ENCODE data around the gene PAMR1. TPM values are rescaled to one million over a fixed set of nuclear protein-coding genes. Genes with fewer than 3 reads are reported as not detected.

The PAMR1 gene
- total RNA-seq, 1 donor from 2014 or later, result not detected

DNA sequence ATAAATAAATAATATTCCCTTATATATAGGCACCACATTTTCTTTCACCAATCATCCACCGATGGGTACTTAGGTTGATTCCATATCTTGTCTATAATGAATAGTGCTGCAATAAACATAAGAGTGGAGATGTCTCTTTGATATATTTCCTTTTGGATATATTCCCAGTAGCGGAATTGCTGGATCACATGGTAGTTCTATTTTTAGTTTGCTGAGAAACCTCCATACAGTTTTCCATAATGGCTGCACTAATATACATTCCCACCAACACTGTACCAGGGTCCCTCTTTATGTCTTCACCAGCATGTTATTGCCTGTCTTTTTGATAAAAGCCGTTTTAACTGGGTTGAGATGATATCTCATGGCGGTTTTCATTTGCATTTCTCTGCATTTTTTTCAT lies 23.6 kb downstream of the PAMR1 start:
- no peak overlapping the region for H3K27ac Mint-ChIP-seq
- no peak for DNase-seq
- peaks cover 11% of the 10 kb centered on the region for H3K27me3 Mint-ChIP-seq
- H3K4me1 Mint-ChIP-seq, result peaks cover 2% of the 10 kb centered on the region
- no peak overlapping the region for H3K4me3 Mint-ChIP-seq
- H3K36me3 Mint-ChIP-seq (ENCODE audit: low read depth), result no peaks in the 10 kb centered on the region
- intact Hi-C loops (cut with micrococcal nuclease), result no loop called here
- H3K9me3 Mint-ChIP-seq, result peaks cover 3% of the 10 kb centered on the region

DNA sequence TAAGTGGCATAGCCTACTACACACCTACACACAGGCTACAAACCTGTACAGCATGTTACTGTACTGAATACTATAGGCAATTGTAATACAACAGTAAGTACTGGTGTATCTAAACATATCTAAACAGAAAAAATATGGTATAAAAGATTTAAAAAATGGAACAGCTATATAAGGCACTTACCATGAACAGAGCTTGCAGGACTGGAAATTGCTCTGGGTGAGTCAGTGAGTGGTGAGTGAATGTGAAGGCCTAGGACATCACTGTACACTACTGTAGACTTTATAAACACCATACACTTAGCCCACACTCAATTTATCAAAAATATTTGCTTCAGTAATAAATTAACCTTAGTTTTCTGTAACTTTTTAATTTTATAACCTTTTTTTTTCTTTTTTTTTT lies 24.7 kb downstream of the PAMR1 start:
- intact Hi-C loops (cut with micrococcal nuclease), result no loop called here
- Mint-ChIP-seq H3K9me3 (no peaks in the 10 kb centered on the region), H3K27me3 (peaks cover 10% of the 10 kb centered on the region), H3K36me3 (ENCODE audit: low read depth) (no peaks in the 10 kb centered on the region), H3K4me3 (no peak overlapping the region), H3K4me1 (peaks cover 2% of the 10 kb centered on the region), H3K27ac (no peak overlapping the region)
- no peak for DNase-seq

DNA sequence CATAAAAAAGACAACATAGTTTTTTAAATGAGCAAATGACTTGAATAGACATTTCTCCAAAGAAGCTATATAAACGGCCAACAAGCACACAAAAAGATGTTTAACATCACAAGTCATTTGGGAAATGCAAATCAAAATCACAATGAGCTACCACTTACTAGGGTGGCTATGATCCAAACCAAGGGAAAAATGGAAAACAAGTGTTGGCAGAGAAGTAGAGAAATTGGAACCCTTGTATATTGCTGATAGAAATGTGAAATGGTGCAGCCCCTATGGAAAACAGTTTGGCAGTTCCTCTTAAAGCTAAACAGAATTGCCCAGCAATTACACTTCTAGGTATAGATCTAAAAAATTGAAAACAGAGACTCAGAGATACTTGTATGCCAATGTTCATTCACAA lies 29.0 kb downstream of the PAMR1 start:
- Mint-ChIP-seq H3K9me3 (no peaks in the 10 kb centered on the region), H3K27me3 (peaks cover 5% of the 10 kb centered on the region), H3K4me1 (no peaks in the 10 kb centered on the region), H3K4me3 (no peak overlapping the region), H3K27ac (no peak overlapping the region), H3K36me3 (ENCODE audit: low read depth) (no peaks in the 10 kb centered on the region)
- intact Hi-C loops (cut with micrococcal nuclease), result no loop called here
- no peak for DNase-seq

DNA sequence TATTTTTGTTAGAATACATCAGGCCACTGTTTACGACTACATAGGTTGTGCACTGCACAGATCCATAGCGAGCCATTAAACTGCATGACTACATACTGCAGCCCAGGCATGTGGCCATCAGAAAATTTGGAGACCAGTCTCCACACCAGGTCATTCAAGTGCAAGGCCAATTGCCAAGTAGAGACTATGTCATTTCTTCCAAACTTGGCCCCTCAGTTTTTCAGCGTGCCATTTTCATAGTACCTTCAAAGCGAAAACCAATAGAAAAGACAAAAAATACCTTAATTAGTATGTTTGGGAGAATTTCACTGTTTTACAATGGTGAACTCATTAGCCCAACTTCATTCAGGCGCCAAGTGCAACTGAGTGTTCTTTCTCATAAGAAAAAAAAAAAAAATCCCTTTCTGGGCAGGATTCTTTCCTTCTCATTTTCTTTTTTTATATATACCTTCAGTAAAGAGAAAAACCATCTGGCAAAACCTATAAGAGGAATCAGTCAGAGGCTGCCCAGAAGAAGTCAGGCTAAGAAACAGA lies 30.4 kb downstream of the PAMR1 start:
- no peak for DNase-seq
- Mint-ChIP-seq H3K4me1 (no peaks in the 10 kb centered on the region), H3K9me3 (no peaks in the 10 kb centered on the region), H3K4me3 (no peak overlapping the region), H3K27me3 (peaks cover 5% of the 10 kb centered on the region), H3K36me3 (ENCODE audit: low read depth) (no peaks in the 10 kb centered on the region), H3K27ac (no peak overlapping the region)
- intact Hi-C loops (cut with micrococcal nuclease), result no loop called here

DNA sequence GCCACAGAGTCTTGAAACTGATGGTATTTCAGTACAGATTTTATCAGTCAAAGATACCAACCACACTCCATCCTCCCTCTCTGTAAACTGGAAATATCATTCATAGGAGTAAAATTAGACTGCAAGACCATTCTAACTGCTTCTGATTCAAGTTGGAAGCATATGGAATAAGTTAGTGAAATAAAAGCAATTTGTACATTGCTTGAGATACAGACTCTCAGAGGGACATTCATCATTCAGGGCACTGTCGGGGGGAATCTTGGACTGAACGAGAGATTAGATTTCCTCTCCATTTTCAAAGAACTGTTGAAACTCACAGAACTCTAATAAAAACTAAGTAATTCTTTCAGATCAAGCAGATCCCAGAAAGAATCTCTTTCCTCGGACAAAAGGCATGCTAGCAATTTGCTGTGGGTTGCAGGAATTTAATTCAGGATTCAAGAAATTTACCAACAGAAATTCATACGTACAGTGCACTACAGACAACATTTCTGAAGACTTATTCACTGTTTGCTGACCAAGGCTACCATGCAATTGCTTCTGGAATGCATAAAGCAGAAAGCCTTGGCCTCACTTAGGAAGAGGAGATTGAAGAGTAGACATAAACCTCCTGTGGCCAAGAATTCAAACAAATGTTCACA lies 34.1 kb downstream of the PAMR1 start:
- H3K4me1 Mint-ChIP-seq, result no peaks in the 10 kb centered on the region
- H3K27ac Mint-ChIP-seq, result no peak overlapping the region
- intact Hi-C loops (cut with micrococcal nuclease), result no loop called here
- H3K9me3 Mint-ChIP-seq, result no peaks in the 10 kb centered on the region
- no peak overlapping the region for H3K4me3 Mint-ChIP-seq
- no peaks in the 10 kb centered on the region for H3K36me3 Mint-ChIP-seq (ENCODE audit: low read depth)
- peaks cover 10% of the 10 kb centered on the region for H3K27me3 Mint-ChIP-seq
- DNase-seq, result no peak

DNA sequence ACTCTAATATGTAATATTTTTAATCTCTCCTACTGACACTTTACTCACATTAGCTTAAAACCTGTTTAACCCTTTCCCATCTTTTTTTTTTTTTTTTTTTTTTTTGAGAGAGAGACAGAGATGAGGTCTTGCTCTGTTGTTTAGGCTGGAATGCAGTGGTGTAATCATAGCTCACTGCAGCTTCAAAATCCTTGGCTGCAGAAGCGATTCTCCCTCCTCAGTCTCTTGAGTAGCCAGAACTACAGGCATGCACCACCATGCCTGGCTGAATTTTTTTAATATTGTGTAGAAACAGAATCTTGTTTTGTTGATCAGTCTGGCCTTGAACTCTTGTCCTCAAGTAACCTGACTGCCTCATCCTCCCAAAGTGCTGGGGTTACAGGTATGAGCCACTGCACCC lies 37.3 kb downstream of the PAMR1 start:
- intact Hi-C loops (cut with micrococcal nuclease), result no loop called here

DNA sequence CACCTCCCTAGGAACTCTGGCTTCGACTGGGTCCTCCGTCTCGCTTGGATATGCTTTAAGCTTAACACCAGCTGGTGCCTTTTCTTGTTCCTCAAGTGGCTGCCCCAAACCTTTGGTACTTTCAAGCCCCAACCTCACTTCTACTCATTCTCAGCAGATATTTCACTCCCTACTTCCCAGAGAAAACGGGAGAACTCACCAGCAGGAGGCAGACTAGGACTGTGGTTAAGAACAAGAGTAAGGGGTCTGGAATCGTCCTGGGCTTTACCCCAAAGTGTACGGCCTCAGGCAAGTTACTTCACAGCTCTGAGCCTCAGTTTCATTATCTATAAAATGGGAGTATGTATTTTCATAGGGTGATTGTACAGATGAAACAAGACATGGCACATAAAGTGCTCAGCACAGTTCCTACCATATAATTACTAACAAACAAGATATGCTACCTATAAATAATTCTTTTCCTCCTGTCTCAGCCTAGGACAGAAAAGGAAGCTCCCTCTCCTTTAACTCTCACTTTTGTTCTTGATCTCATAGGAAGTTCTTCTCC lies 37.8 kb downstream of the PAMR1 start:
- Mint-ChIP-seq H3K27ac (no peak overlapping the region), H3K36me3 (ENCODE audit: low read depth) (no peaks in the 10 kb centered on the region), H3K9me3 (peaks cover 4% of the 10 kb centered on the region), H3K4me1 (no peaks in the 10 kb centered on the region), H3K4me3 (no peak overlapping the region), H3K27me3 (peaks cover 26% of the 10 kb centered on the region)
- intact Hi-C loops (cut with micrococcal nuclease), result no loop called here
- no peak for DNase-seq

More for the DNA sequence above, 37.3 kb downstream of the PAMR1 start:
- Mint-ChIP-seq H3K4me1 (no peaks in the 10 kb centered on the region), H3K27ac (no peak overlapping the region), H3K36me3 (ENCODE audit: low read depth) (no peaks in the 10 kb centered on the region), H3K4me3 (no peak overlapping the region), H3K27me3 (peaks cover 22% of the 10 kb centered on the region), H3K9me3 (no peaks in the 10 kb centered on the region)
- DNase-seq, result no peak

DNA sequence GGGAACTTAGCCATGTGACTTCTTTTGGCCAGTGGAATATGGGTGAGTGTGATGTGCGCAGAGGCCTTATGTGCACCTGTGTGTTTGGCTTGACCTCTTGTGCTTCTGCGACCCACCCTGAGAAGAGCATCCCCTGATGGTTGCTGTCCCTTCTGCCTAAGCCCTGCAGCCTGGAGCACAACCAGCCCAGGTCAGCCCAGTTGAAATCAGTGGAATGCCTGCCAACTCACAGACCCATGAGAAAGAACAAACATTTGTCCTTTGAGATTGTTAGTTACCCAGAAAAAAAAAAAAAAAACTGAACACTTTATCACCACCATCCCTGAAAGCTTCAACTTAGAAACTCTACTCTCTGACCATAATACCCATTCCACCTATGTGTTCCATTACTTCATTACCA lies 38.5 kb downstream of the PAMR1 start:
- no peaks in the 10 kb centered on the region for H3K36me3 Mint-ChIP-seq (ENCODE audit: low read depth)
- H3K9me3 Mint-ChIP-seq, result peaks cover 6% of the 10 kb centered on the region
- DNase-seq, result no peak
- H3K27me3 Mint-ChIP-seq, result peaks cover 30% of the 10 kb centered on the region
- intact Hi-C loops (cut with micrococcal nuclease), result no loop called here
- H3K4me1 Mint-ChIP-seq, result no peaks in the 10 kb centered on the region
- H3K4me3 Mint-ChIP-seq, result no peak overlapping the region
- no peak overlapping the region for H3K27ac Mint-ChIP-seq

DNA sequence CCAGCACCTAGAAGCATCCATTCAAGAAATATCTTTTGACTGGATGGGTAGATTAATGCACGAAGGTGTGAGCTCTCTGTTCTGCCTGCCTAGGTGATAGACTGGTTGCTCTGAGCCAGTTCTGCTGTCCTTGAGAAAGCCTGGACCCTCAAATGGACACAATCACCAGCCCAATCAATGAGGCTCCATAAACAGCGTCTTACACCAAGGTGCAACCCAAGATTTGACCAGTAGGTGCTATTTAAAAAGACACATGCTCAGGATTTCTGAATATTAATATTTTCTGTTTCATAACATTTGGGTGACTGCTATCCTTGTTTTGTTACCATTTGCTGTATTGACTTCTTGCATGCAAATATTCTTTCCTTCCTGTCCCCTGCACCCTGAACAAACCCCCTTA lies 39.0 kb downstream of the PAMR1 start:
- Mint-ChIP-seq H3K27me3 (peaks cover 30% of the 10 kb centered on the region), H3K9me3 (peaks cover 6% of the 10 kb centered on the region), H3K4me3 (no peak overlapping the region), H3K27ac (no peak overlapping the region), H3K36me3 (ENCODE audit: low read depth) (no peaks in the 10 kb centered on the region), H3K4me1 (no peaks in the 10 kb centered on the region)
- DNase-seq, result no peak
- intact Hi-C loops (cut with micrococcal nuclease), result no loop called here

DNA sequence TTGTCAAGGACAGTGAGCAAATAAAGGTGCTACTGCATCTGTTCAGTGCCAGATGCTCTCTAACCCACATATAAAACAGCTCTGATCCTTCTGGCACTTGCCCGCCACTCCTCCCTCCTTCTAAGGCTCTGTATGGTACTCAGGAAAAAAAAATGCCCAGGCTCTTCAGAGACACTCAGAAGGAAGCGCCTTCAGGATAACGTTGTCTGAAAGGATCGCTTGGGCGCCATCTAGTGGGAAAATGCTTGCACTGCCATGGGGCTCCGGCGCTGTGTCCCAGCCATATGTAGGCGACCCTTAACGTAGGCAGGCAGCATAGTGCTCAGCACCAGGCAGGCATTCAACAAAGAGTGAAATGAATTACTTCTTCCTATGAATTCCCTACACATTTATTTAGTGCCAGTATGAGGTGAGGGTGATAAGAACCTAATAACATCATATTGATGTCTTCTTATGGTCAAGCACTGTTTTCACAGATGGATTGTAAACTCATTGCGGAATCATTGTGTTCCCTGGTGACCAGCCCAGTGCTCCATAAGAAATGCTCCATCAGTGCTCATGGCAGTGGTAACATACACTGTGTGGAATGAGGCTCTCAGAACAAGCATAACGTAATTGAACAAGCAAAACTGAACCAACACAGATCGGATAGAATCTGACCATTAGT lies 39.6 kb downstream of the PAMR1 start:
- H3K9me3 Mint-ChIP-seq, result peaks cover 6% of the 10 kb centered on the region
- intact Hi-C loops (cut with micrococcal nuclease), result loop anchor here (1.0 to 2.0 kb wide), 2 partner anchors 559 to 899 kb away; no protein-coding TSS in a partner anchor
- H3K4me3 Mint-ChIP-seq, result no peak overlapping the region
- peaks cover 30% of the 10 kb centered on the region for H3K27me3 Mint-ChIP-seq
- H3K27ac Mint-ChIP-seq, result no peak overlapping the region
- no peaks in the 10 kb centered on the region for H3K36me3 Mint-ChIP-seq (ENCODE audit: low read depth)
- DNase-seq, result peak; percentile 90
- no peaks in the 10 kb centered on the region for H3K4me1 Mint-ChIP-seq

DNA sequence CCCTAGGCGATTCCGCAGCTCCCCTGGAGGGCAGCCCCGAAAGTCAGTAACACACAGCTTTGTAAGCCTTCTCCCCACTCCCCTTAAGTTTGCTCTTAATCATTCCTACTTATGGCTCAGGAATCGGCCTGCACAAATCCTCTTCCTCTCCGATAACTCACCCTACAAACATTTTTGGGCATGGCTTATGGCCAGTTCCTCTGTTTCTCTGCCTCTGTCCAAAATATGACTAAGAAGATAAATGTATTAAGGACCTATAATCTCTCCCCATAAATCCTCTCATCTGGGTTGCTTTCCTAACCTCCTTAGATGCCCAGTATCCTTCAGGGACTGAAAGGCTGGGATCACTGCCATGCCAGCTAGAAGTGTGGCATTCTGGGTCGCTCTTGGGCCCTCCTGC lies 41.0 kb downstream of the PAMR1 start:
- no peaks in the 10 kb centered on the region for H3K4me1 Mint-ChIP-seq
- H3K27ac Mint-ChIP-seq, result no peak overlapping the region
- peaks cover 30% of the 10 kb centered on the region for H3K27me3 Mint-ChIP-seq

DNA sequence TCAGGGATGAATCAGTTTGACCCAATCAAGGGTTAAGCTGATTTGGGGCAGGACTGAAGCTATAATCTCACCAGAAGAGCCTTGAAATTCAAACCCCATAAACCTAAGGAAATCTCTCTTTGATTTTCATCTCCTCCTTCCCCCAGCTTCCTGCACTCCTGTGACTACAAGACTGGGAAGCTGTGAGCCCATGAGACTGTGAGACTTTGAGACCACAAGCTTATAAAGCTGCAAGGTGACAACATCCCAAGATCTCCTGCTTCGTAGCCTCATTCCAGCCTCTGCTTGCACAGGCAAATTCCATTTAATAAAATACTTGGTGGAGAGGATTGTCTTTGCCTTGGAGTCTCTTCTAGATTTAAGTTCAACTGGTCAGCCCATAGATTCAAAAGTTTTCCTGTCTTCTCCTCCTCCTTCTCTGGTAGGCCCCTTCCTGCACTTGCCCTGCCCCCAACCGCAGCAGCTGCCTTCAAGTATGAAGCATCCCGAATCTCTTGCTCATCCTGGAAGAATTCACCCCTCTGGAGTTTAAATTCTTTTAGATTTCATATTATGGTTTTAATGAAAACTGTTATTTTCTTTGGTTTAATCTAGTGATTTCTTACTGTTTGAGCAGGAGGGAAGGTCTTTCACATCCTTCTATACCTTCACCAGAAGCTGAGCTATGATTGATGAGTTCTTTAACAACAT lies 42.1 kb downstream of the PAMR1 start:
- Mint-ChIP-seq H3K27ac (no peak overlapping the region), H3K4me1 (no peaks in the 10 kb centered on the region), H3K36me3 (ENCODE audit: low read depth) (no peaks in the 10 kb centered on the region), H3K4me3 (no peak overlapping the region), H3K9me3 (peaks cover 6% of the 10 kb centered on the region), H3K27me3 (peaks cover 34% of the 10 kb centered on the region)
- intact Hi-C loops (cut with micrococcal nuclease), result no loop called here
- DNase-seq, result no peak

More for the DNA sequence above, 41.0 kb downstream of the PAMR1 start:
- no peak for DNase-seq
- Mint-ChIP-seq H3K4me3 (no peak overlapping the region), H3K36me3 (ENCODE audit: low read depth) (no peaks in the 10 kb centered on the region), H3K9me3 (peaks cover 6% of the 10 kb centered on the region)
- intact Hi-C loops (cut with micrococcal nuclease), result loop anchor here (2.0 kb wide), 1 partner anchor 898 kb away; no protein-coding TSS in a partner anchor

DNA sequence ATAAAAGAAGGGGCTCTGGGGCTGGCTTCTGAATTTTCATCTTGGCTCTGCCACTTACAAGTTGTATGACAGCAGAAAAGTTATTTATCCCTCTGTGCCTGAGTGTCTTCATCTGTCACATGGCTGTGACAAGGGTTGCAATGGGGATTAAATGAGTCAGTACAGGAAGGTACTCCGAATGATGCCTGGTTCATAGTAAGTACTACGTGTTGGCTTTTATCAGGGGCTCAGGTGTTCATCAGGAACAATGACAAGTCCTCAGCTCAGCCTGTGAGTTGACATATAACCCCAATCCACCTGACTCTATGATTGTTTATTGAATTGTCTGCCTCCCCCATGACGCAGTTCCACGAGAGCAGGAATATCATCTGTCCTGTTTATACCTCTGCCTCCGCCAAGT lies 45.7 kb downstream of the PAMR1 start:
- Mint-ChIP-seq H3K4me3 (no peak overlapping the region), H3K9me3 (peaks cover 15% of the 10 kb centered on the region), H3K27ac (no peak overlapping the region), H3K27me3 (peaks cover 25% of the 10 kb centered on the region), H3K36me3 (ENCODE audit: low read depth) (no peaks in the 10 kb centered on the region), H3K4me1 (no peaks in the 10 kb centered on the region)
- intact Hi-C loops (cut with micrococcal nuclease), result no loop called here
- DNase-seq, result no peak

All from activated CD4-positive, alpha-beta T cell treated with anti-CD3 and anti-CD28 coated beads, Interleukin-2, amount 10 ng/mL, durations not matched to agents 24 days and 14 days (primary cell).